IMR-90 (cell line): ENCODE measurements around the gene MYO9B. TPM values are rescaled to one million over a fixed set of nuclear protein-coding genes. Genes with fewer than 3 reads are reported as not detected.

Experiments
- ATAC-seq: fragments of 200-7000 bp; cut with Tn5 transposase; 2 replicates; pipeline ENCODE4 v1.9.1; 2020; ENCODE audit warnings: low read depth, mild to moderate bottlenecking, moderate library complexity
- BruUV-seq: library from RNA; stranded (reverse); fragments of 400-500 nt; replicated peaks from 2 replicates; lab custom pipeline; 2021; lab: Mats Ljungman, UMichigan
- CTCF ChIA-PET: fragments of 300-600 bp; formaldehyde crosslinking; extraction: SDS; loops from one replicate; lab custom pipeline; 2021; ENCODE audit warnings: antibody characterized with exemption; lab: Yijun Ruan, JAX
- POLR2A ChIA-PET: fragments of 300-600 bp; sonication (Branson Sonifier 250); formaldehyde crosslinking; loops from one replicate; lab custom pipeline; 2022; ENCODE audit warnings: antibody characterized with exemption; ENCODE audit not compliant: unreplicated experiment; lab: Charles Lee
- DNase-seq: peaks from one replicate; pipeline ENCODE4 v3.0.0; 2013
- H2AFZ ChIP-seq: replicated peaks from 2 replicates; pipeline ENCODE3; 2013; ENCODE audit warnings: low read length, mild to moderate bottlenecking; ENCODE audit not compliant: poor library complexity
- H2AK5ac ChIP-seq: 2 replicates; pipeline ENCODE4 v1.6.1; 2013; ENCODE audit warnings: low read depth, low read length, inconsistent platforms
- H2AK9ac ChIP-seq: replicated peaks from 2 replicates; pipeline ENCODE3; 2013; ENCODE audit warnings: mild to moderate bottlenecking, low read depth, low read length, moderate library complexity; ENCODE audit not compliant: poor library complexity
- H2BK120ac ChIP-seq: 2 replicates; pipeline ENCODE4 v1.6.1; 2013; ENCODE audit warnings: low read depth, low read length, inconsistent platforms
- H2BK15ac ChIP-seq: 3 replicates; pipeline ENCODE4 v1.6.1; 2013; ENCODE audit warnings: low read depth, low read length, inconsistent platforms
- H2BK20ac ChIP-seq: 2 replicates; pipeline ENCODE4 v1.6.1; 2013; ENCODE audit warnings: low read depth, mild to moderate bottlenecking, inconsistent platforms, low read length, moderate library complexity
- H2BK5ac ChIP-seq: 2 replicates; pipeline ENCODE4 v1.6.1; 2013; ENCODE audit warnings: mild to moderate bottlenecking, low read depth, low read length, inconsistent platforms; ENCODE audit not compliant: poor library complexity, severe bottlenecking
- H3K14ac ChIP-seq: replicated peaks from 2 replicates; pipeline ENCODE4 v1.6.1; 2013; ENCODE audit warnings: low read depth, low read length, inconsistent platforms
- H3K18ac ChIP-seq: 2 replicates; pipeline ENCODE4 v1.6.1; 2013; ENCODE audit warnings: low read depth, low read length, control low read depth
- H3K23ac ChIP-seq: 2 replicates; pipeline ENCODE4 v1.6.1; 2013; ENCODE audit warnings: low read depth, low read length, inconsistent platforms
- H3K27ac ChIP-seq: 2 replicates; pipeline ENCODE4 v1.5.1; 2013; ENCODE audit warnings: mild to moderate bottlenecking, control low read depth, low read length; ENCODE audit not compliant: insufficient read depth
- H3K27me3 ChIP-seq: 2 replicates; pipeline ENCODE4 v1.6.1; 2013; ENCODE audit warnings: low read length; ENCODE audit not compliant: control insufficient read depth, insufficient read depth
- H3K36me3 ChIP-seq: 2 replicates; pipeline ENCODE4 v1.6.1; 2013; ENCODE audit warnings: low read length, mixed read lengths; ENCODE audit not compliant: control insufficient read depth, insufficient read depth
- H3K4ac ChIP-seq: 2 replicates; pipeline ENCODE4 v1.6.1; 2013; ENCODE audit warnings: low read depth, low read length, inconsistent platforms
- H3K4me1 ChIP-seq: 2 replicates; pipeline ENCODE4 v1.6.1; 2013; ENCODE audit warnings: low read length, mixed read lengths; ENCODE audit not compliant: control insufficient read depth, insufficient read depth
- H3K4me2 ChIP-seq: 2 replicates; pipeline ENCODE4 v1.6.1; 2013; ENCODE audit warnings: low read depth, mild to moderate bottlenecking, control low read depth, low read length, moderate library complexity
- H3K4me3 ChIP-seq: 2 replicates; pipeline ENCODE4 v1.5.1; 2013; ENCODE audit warnings: low read depth, mild to moderate bottlenecking, control low read depth, low read length, moderate library complexity; ENCODE audit not compliant: insufficient read depth
- H3K56ac ChIP-seq: 2 replicates; pipeline ENCODE4 v1.6.1; 2013; ENCODE audit warnings: low read length, inconsistent platforms; ENCODE audit not compliant: insufficient read depth; ENCODE audit errors: extremely low read depth
- H3K79me1 ChIP-seq, 2 experiments: 2 replicates each; pipeline ENCODE4 v1.6.1; 2013; ENCODE audit warnings: low read length in 2 of 2, inconsistent platforms in 1 of 2, low read depth in 1 of 2
- H3K9ac ChIP-seq: 2 replicates; pipeline ENCODE4 v1.6.1; 2013; ENCODE audit warnings: low read depth, low read length, control low read depth
- H3K9me1 ChIP-seq: 2 replicates; pipeline ENCODE4 v1.6.1; 2013; ENCODE audit warnings: low read length, inconsistent platforms; ENCODE audit not compliant: insufficient read depth
- H3K9me3 ChIP-seq: 2 replicates; pipeline ENCODE4 v1.6.1; 2013; ENCODE audit warnings: low read length; ENCODE audit not compliant: control insufficient read depth, insufficient read depth
- H4K20me1 ChIP-seq: 2 replicates; pipeline ENCODE4 v1.6.1; 2013; ENCODE audit warnings: low read length, inconsistent platforms; ENCODE audit not compliant: insufficient read depth
- H4K5ac ChIP-seq: 2 replicates; pipeline ENCODE4 v1.6.1; 2013; ENCODE audit warnings: mild to moderate bottlenecking, low read depth, low read length, control low read depth
- H4K8ac ChIP-seq, 2 experiments: 2 replicates each; pipeline ENCODE4 v1.6.1; 2013; ENCODE audit warnings: low read depth in 2 of 2, low read length in 2 of 2, control low read depth in 1 of 2, inconsistent platforms in 1 of 2
- H4K91ac ChIP-seq: 2 replicates; pipeline ENCODE4 v1.6.1; 2013; ENCODE audit warnings: low read depth, low read length, inconsistent platforms; ENCODE audit not compliant: insufficient read depth
- ELK1 ChIP-seq: fragments of 150-350 bp; IDR thresholded peaks from 2 replicates; pipeline ENCODE4 v1.6.1; 2016; ENCODE audit warnings: low read depth, mild to moderate bottlenecking, low read length, moderate library complexity, borderline replicate concordance
- SMC3 ChIP-seq: fragments of 150-350 bp; IDR thresholded peaks from 2 replicates; pipeline ENCODE4 v1.6.1; 2016; ENCODE audit warnings: low read depth, mild to moderate bottlenecking, antibody characterized with exemption, low read length, moderate library complexity
- WGBS, 2 experiments: methylation state at CpG; one replicate each; pipeline versions ENCODE4 v1.1.5 to v1.1.7; 2013; ENCODE audit warnings: missing lambda C conversion rate in 2 of 2; ENCODE audit not compliant: insufficient read length in 1 of 2; ENCODE audit errors: extremely low coverage in 2 of 2; 5-methylcytosine and 5-hydroxymethylcytosine counted together
- dilution Hi-C: fragments of 300-500 bp; cut with HindIII; formaldehyde crosslinking; loops from one replicate; pipeline ENCODE4 v1.14.3; 2018; ENCODE audit warnings: low sequenced_read_pairs; ENCODE audit not compliant: unreplicated experiment
- in situ Hi-C: fragments of 300-500 bp; cut with MboI; formaldehyde crosslinking; loops from 3 replicates; pipeline ENCODE4 v1.14.3; 2019; ENCODE audit warnings: low sequenced_read_pairs, inconsistent platforms, mixed read lengths
- intact Hi-C: fragments of 100-400 bp; cut with micrococcal nuclease; formaldehyde crosslinking; loops from 2 replicates; pipeline ENCODE4 v1.10.0; 2022
- polyA plus RNA-seq, 3 experiments: library from polyadenylated mRNA; depleted of rRNA; stranded (reverse); fragments of >200 nt; gene quantifications; 2 replicates each; pipeline ENCODE4 v1.2.3, GENCODE V29; 2012; ENCODE audit warnings: low replicate concordance in 1 of 3
- total RNA-seq: library from RNA; depleted of rRNA; stranded (reverse); fragments of >200 nt; gene quantifications from 2 replicates; pipeline ENCODE4 v1.2.3, GENCODE V29; 2012
- TF ChIP-seq, protein P1 (sequence below): fragments of 150-350 bp; IDR thresholded peaks from 2 replicates; pipeline ENCODE4 v1.6.1; 2017; ENCODE audit warnings: mild to moderate bottlenecking, antibody characterized with exemption, low read length, low read depth

Gene MYO9B
- total and polyA plus RNA-seq, 2 of the 4 experiments (the other 2 are of a cell fraction), result 61.8 to 77.8 TPM

DNA sequence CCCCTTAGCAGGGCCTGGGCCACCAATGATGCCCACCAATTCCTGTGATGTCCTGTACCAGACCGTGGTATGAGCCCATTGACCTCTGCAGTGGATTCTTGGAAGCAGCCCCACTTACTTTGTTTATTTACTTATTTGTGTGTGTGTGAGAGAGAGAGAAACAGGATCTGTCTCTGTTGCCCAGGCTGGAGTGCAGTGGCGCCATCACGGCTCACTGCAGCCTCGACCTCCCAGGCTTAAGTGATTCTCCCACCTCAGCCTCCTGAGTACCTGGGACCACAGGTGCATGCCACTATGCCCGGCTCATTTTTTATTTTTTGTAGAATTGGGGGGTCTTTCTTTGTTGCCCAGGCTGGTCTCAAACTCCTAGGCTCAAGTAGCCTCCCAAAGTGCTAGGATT is 13.0 kb downstream of the MYO9B start:
- Histone ChIP-seq H3K4me3 (no peak overlapping the region), H4K20me1 (peaks cover 81% of the 10 kb centered on the region), H2BK15ac (peak overlapping the region; percentile 63; the same call in 2 of the 3 replicates), H3K27me3 (no peaks in the 10 kb centered on the region), H3K27ac (peak overlapping the region; percentile 93), H2AK9ac (peak overlapping the region; percentile 68), H3K4ac (peak overlapping the region; percentile 86), H2BK120ac (peak overlapping the region; percentile 69), H3K36me3 (peaks cover 18% of the 10 kb centered on the region), H3K18ac (peak overlapping the region; percentile 54), H2BK5ac (peak overlapping the region; percentile 93), H3K79me1 (peaks cover 19 to 69% of the 10 kb centered on the region in 2 experiments), H3K4me2 (peak overlapping the region; percentile 51), H4K91ac (peak overlapping the region; percentile 54), H4K5ac (peak overlapping the region; percentile 46; the same call in 1 of the 2 replicates), H3K23ac (peak overlapping the region; percentile 34; the same call in 1 of the 2 replicates), H3K9me3 (no peaks in the 10 kb centered on the region; the same call in 1 of the 2 replicates), H2BK20ac (peak overlapping the region; percentile 78; the same call in 1 of the 2 replicates), H3K9ac (peak overlapping the region; percentile 48), H3K4me1 (peaks cover 30% of the 10 kb centered on the region), H3K9me1 (peaks cover 31% of the 10 kb centered on the region), H3K56ac (peak overlapping the region; percentile 40), H4K8ac (peak overlapping the region; percentile 22 to 82; a peak in 3 of 4 replicates), H3K14ac (peak overlapping the region; percentile 71), H2AFZ (no peak overlapping the region), H2AK5ac (peak overlapping the region; percentile 87)
- CTCF ChIA-PET, result no interaction called here
- DNase-seq, result peak; percentile 23
- in situ Hi-C loops (no loop called here), intact Hi-C loops (no loop called here), dilution Hi-C loops (no loop called here)
- TF ChIP-seq, protein P1, sequence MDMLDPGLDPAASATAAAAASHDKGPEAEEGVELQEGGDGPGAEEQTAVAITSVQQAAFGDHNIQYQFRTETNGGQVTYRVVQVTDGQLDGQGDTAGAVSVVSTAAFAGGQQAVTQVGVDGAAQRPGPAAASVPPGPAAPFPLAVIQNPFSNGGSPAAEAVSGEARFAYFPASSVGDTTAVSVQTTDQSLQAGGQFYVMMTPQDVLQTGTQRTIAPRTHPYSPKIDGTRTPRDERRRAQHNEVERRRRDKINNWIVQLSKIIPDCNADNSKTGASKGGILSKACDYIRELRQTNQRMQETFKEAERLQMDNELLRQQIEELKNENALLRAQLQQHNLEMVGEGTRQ, result no peak
- TF ChIP-seq ELK1 (no peak), SMC3 (no peak)
- no peak for ATAC-seq
- no TSS peak for BruUV-seq
- whole genome bisulfite sequencing, 2 experiments, result no CpG with 5 or more reads among the region's 5 CpGs
- POLR2A ChIA-PET, result no interaction called here
